ENCODE results near the gene COL6A3.

DNA sequence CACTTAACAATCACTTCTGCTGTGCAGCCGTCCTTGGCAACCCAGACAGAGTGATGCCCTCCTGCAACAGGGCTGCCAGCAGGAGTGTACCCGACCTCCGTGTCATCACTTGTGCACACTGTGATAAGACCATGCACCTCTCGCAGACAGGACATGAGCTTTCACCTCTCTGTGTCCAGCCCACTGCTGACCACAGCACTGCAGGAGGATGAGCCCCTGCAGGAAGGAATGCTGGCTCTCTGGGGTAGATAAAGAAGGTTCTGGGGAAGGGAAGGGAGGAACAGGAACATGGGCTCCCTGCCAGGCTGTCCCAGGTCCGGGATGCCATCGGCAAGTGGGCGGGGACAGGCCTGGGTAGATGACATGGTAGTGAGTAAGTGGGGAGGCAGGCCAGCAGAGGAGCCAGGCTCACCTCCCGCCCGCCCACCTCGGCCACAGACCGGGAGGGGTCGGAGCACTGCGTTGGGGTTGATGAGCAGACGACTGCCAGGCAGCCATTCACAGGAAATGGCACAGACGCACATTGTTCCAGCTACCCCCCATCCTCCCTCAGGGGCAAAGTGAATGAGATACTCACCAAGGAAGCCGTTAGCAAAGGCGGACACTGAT lies 18.6 kb upstream of the COL6A3 start:
- TF ChIP-seq CTCF (IDR thresholded peaks at IDR 0.05), result peak; percentile 59
- TF ChIP-seq ELF1 (IDR thresholded peaks at IDR 0.05), result peak; percentile 30; the same call in 1 of the 2 replicates

Measured in SK-N-SH (cell line).